H1 (cell line): ENCODE results near the gene PMEPA1. TPM values are rescaled to one million over a fixed set of nuclear protein-coding genes. Genes with fewer than 3 reads are reported as not detected.

Source experiments
- CHD1 ChIP-seq: IDR thresholded peaks from 2 replicates; pipeline ENCODE4 v1.6.1; 2012; ENCODE audit warnings: low read depth, low read length, improper control_type of control experiment
- KDM4A ChIP-seq: IDR thresholded peaks from one replicate; pipeline ENCODE4 v1.7.1; 2012; ENCODE audit warnings: low read depth, mild to moderate bottlenecking, moderate library complexity, low read length, inconsistent platforms; ENCODE audit not compliant: severe bottlenecking
- USF2 ChIP-seq: IDR thresholded peaks from 2 replicates; pipeline ENCODE4 v1.6.1; 2011; ENCODE audit warnings: low read length, improper control_type of control experiment
- YY1 ChIP-seq: IDR thresholded peaks from 2 replicates; pipeline ENCODE4 v1.6.1; 2011; ENCODE audit warnings: low read depth, mild to moderate bottlenecking, low read length
- polyA plus RNA-seq, 7 experiments: library from polyadenylated mRNA; depleted of rRNA in 3 of 7; stranded (reverse) in 5 of 7; unstranded in 2 of 7; fragments of >200 nt in 5 of 7; fragments of 200-250 nt in 2 of 7; gene quantifications; 1 replicate in 5 of 7; 2 replicates in 1 of 7; 4 replicates in 1 of 7; pipeline versions ENCODE4 v1.2.1 to v1.2.3, GENCODE V29; 2011 to 2013; ENCODE audit warnings: missing spikeins in 2 of 7, mixed read lengths in 2 of 7
- total RNA-seq: library from RNA; stranded (reverse); fragmentation: NEBNext Ultra II Directional; extraction: Animal tissue kit (Norgen Biotek cat#: 25700); gene quantifications from 2 replicates; pipeline ENCODE4 v1.2.1, GENCODE V29; 2021

Gene PMEPA1
- total and polyA plus RNA-seq, 2 of the 8 experiments (the other 6 are each of a cell fraction or from before 2014, with no cell fraction given), result 12.7 to 20.5 TPM

- TF ChIP-seq CHD1 (no peak), USF2 (no peak), KDM4A (no peak), YY1 (no peak)
Observed at GRCh38 chr20:57601211-57601570, 108.6 kb downstream of the PMEPA1 start (continued).
